Colonic mucosa (tissue), 4 donors: ENCODE results near the gene MTFP1. TPM values are rescaled to one million over a fixed set of nuclear protein-coding genes. Genes with fewer than 3 reads are reported as not detected.

Experiments used
- DNase-seq: peaks from one replicate; pipeline ENCODE4 v3.0.0-alpha.2; 2020
- H3K27ac ChIP-seq: fragments of 200-600 bp; one replicate; pipeline ENCODE4 v1.8.0; 2021
- H3K27me3 ChIP-seq: fragments of 200-600 bp; one replicate; pipeline ENCODE4 v1.8.0; 2021
- H3K36me3 ChIP-seq: fragments of 200-600 bp; one replicate; pipeline ENCODE4 v1.8.0; 2021
- H3K4me1 ChIP-seq: fragments of 200-600 bp; one replicate; pipeline ENCODE4 v1.8.0; 2021; ENCODE audit warnings: mild to moderate bottlenecking
- H3K4me3 ChIP-seq: fragments of 200-600 bp; one replicate; pipeline ENCODE4 v1.8.0; 2021
- H3K9ac ChIP-seq, 2 donors: one replicate each; pipeline ENCODE4 v1.7.0; 2013; ENCODE audit warnings: control low read depth in 2 of 2, low read depth in 2 of 2, low read length in 2 of 2
- H3K9me3 ChIP-seq: fragments of 200-600 bp; one replicate; pipeline ENCODE4 v1.8.0; 2021
- intact Hi-C: fragments of 100-400 bp; cut with DNase I; formaldehyde crosslinking; loops from one replicate; pipeline ENCODE4 v1.14.1; 2022
- total RNA-seq, 2 donors: library from RNA; stranded (reverse); fragmentation: NEBNext Ultra II Directional in 1 of 2; extraction: Animal tissue kit (Norgen Biotek cat#: 25700) in 1 of 2; gene quantifications; one replicate each; pipeline ENCODE4 v1.2.1, GENCODE V29; 2021
- TF ChIP-seq, protein P1 (sequence below): fragments of 200-600 bp; IDR thresholded peaks from one replicate; pipeline ENCODE4 v1.8.0; 2022; ENCODE audit warnings: antibody characterized with exemption, mild to moderate bottlenecking
- donor health status: healthy.
- donor health status: DM: no; HTN: no; CAD: no.
- donor health status: DM: no; HTN: no; CAD: no.

Gene MTFP1
- total RNA-seq, 2 donors from 2014 or later = 39.7 to 55.1 TPM

DNA sequence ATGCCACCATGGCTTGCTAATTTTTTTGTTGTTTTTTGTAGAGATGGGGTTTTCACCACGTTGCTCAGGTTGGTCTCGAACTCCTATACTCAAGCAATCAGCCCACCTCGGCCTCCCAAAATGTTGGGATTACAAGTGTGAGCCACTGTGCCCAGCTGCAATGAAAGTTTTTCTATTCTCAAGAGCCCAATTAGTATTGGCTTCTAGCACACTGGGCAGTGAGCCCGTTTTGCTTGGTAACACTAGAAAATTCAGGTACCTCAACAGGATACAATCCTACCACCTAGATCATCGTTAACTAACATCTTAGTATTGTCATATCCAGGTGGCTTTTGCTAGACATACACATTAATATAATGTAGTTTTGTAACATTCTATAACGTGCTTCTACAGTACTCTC is 27.3 kb downstream of the MTFP1 start:
- Histone ChIP-seq H3K9ac (no peak overlapping the region), H3K4me3 (no peak overlapping the region), H3K27me3 (no peaks in the 10 kb centered on the region), H3K9me3 (no peaks in the 10 kb centered on the region), H3K36me3 (no peaks in the 10 kb centered on the region), H3K27ac (no peak overlapping the region), H3K4me1 (no peaks in the 10 kb centered on the region)
- intact Hi-C loops = no loop called here
- DNase-seq = no peak
- TF ChIP-seq, protein P1, sequence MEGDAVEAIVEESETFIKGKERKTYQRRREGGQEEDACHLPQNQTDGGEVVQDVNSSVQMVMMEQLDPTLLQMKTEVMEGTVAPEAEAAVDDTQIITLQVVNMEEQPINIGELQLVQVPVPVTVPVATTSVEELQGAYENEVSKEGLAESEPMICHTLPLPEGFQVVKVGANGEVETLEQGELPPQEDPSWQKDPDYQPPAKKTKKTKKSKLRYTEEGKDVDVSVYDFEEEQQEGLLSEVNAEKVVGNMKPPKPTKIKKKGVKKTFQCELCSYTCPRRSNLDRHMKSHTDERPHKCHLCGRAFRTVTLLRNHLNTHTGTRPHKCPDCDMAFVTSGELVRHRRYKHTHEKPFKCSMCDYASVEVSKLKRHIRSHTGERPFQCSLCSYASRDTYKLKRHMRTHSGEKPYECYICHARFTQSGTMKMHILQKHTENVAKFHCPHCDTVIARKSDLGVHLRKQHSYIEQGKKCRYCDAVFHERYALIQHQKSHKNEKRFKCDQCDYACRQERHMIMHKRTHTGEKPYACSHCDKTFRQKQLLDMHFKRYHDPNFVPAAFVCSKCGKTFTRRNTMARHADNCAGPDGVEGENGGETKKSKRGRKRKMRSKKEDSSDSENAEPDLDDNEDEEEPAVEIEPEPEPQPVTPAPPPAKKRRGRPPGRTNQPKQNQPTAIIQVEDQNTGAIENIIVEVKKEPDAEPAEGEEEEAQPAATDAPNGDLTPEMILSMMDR = no peak

- intact Hi-C loops = no loop called here
- H3K4me3 ChIP-seq = no peak overlapping the region
- H3K27ac ChIP-seq = no peak overlapping the region
- H3K9ac ChIP-seq = no peak overlapping the region
- no peak for DNase-seq
- no peaks in the 10 kb centered on the region for H3K36me3 ChIP-seq
- TF ChIP-seq, protein P1 = no peak
- H3K27me3 ChIP-seq = no peaks in the 10 kb centered on the region
- H3K9me3 ChIP-seq = no peaks in the 10 kb centered on the region
- no peaks in the 10 kb centered on the region for H3K4me1 ChIP-seq
These were observed 28.4 kb downstream of the MTFP1 start for GRCh38 chr22:30453731-30454510.

GRCh38 chr22:30455075-30455840 is 29.7 kb downstream of the MTFP1 start:
- H3K4me1 ChIP-seq = no peaks in the 10 kb centered on the region
- DNase-seq = no peak
- no peaks in the 10 kb centered on the region for H3K27me3 ChIP-seq
- H3K36me3 ChIP-seq = no peaks in the 10 kb centered on the region
- H3K4me3 ChIP-seq = no peak overlapping the region
- no peak overlapping the region for H3K9ac ChIP-seq
- H3K9me3 ChIP-seq = no peaks in the 10 kb centered on the region
- H3K27ac ChIP-seq = no peak overlapping the region
- intact Hi-C loops = no loop called here
- TF ChIP-seq, protein P1 = no peak

DNA sequence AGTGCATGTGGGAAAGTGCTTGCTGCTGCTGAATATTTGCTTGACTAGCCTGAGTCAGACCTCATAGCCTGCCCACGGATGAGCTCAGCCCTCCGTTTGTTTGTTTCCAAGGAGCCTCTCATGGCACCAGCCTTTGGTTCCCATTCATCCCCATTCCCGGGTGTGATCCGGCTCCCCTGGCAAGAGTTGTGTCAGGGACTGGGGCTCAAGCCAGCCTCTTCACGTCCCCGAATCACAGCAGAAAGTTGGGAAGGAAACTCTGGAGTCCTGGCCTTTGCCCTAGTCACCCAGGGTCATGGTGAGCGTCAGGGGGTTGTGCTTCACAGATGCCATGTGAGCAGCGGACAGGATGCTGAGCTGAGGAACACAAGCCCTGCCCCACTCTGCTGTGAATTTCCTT is 32.4 kb downstream of the MTFP1 start:
- no peak overlapping the region for H3K9ac ChIP-seq
- H3K4me3 ChIP-seq = no peak overlapping the region
- intact Hi-C loops = no loop called here
- no peak for DNase-seq
- H3K27ac ChIP-seq = no peak overlapping the region
- H3K27me3 ChIP-seq = no peaks in the 10 kb centered on the region
- TF ChIP-seq, protein P1 = no peak
- H3K36me3 ChIP-seq = no peaks in the 10 kb centered on the region
- H3K9me3 ChIP-seq = no peaks in the 10 kb centered on the region
- H3K4me1 ChIP-seq = no peaks in the 10 kb centered on the region

DNA sequence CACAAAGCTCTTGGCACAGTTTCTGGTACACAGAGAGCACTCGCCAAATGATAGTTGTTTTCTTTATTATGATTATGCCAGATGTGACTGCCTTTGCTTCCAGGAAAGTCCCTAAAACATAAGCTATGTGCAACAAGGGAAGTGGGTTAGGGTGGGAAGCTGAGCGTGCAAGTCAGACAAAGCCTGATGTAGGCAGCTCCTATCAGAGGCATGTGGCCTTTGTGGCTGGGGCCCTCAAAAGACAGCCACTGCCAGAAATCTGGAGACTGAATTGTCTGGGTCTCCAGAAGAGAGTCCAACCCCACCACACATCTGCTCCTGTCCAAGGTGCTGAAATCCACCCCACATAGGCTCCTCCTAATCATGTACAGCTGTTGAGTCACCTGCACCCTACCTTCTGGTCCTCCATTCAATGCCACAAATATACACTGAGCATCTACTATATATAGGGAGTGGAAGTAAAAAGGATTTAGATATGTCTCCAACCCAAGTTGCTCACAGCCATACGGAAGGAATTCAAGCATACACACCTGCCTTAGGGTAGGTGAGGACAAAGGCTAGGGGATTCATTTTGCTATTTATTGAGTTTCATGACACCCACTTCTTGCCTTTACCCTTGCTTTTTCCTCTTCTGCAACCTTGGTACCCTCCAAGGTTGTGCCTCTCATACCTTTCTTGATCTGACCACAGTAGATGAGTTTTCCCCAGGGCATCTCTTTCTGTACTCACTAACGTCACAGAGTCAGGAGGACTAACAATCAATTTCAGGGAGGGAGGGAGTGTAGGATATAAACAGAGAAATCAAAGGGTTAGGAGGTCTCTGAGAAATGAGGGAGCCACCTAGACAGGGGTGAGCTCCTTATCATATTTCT is 33.8 kb downstream of the MTFP1 start:
- TF ChIP-seq, protein P1 = no peak
- H3K4me1 ChIP-seq = no peaks in the 10 kb centered on the region
- no peaks in the 10 kb centered on the region for H3K9me3 ChIP-seq
- no peak overlapping the region for H3K4me3 ChIP-seq
- no peak overlapping the region for H3K27ac ChIP-seq
- no peak overlapping the region for H3K9ac ChIP-seq
- H3K27me3 ChIP-seq = no peaks in the 10 kb centered on the region
- no peak for DNase-seq
- no peaks in the 10 kb centered on the region for H3K36me3 ChIP-seq
- intact Hi-C loops = no loop called here
